Effector memory CD4-positive, alpha-beta T cell (primary cell): Measurements from ENCODE around the gene ECE1.
"Not testable (repeated sequence)": the region's sequence is repeated elsewhere in the genome, so short reads cannot be mapped to it uniquely, and the experiment has no call there.

Source experiments
- DNase-seq, 3 donors: peaks; one replicate each; pipeline ENCODE4 v3.0.0-alpha.2; 2020
- H3K27ac ChIP-seq: 2 replicates; pipeline ENCODE4 v1.7.0; 2013; ENCODE audit warnings: mild to moderate bottlenecking, low read length, moderate library complexity; ENCODE audit not compliant: insufficient read depth, poor library complexity, severe bottlenecking
- H3K27me3 ChIP-seq: replicated peaks from 2 replicates; pipeline ENCODE4 v1.7.0; 2013; ENCODE audit warnings: mild to moderate bottlenecking, low read length; ENCODE audit not compliant: insufficient read depth, control insufficient read depth, poor library complexity, severe bottlenecking
- H3K36me3 ChIP-seq: 2 replicates; pipeline ENCODE4 v1.7.0; 2013; ENCODE audit warnings: mild to moderate bottlenecking, low read length, moderate library complexity; ENCODE audit not compliant: control insufficient read depth, insufficient read depth
- H3K4me1 ChIP-seq: 2 replicates; pipeline ENCODE4 v1.7.0; 2013; ENCODE audit warnings: low read length, mild to moderate bottlenecking; ENCODE audit not compliant: control insufficient read depth, insufficient read depth, poor library complexity, severe bottlenecking
- H3K4me3 ChIP-seq: 2 replicates; pipeline ENCODE4 v1.7.0; 2013; ENCODE audit warnings: low read length, low read depth, mild to moderate bottlenecking; ENCODE audit not compliant: insufficient read depth, poor library complexity, severe bottlenecking
- H3K9me3 ChIP-seq: 2 replicates; pipeline ENCODE4 v1.7.0; 2013; ENCODE audit warnings: mild to moderate bottlenecking, low read length, moderate library complexity; ENCODE audit not compliant: control insufficient read depth

The ECE1 gene

DNA sequence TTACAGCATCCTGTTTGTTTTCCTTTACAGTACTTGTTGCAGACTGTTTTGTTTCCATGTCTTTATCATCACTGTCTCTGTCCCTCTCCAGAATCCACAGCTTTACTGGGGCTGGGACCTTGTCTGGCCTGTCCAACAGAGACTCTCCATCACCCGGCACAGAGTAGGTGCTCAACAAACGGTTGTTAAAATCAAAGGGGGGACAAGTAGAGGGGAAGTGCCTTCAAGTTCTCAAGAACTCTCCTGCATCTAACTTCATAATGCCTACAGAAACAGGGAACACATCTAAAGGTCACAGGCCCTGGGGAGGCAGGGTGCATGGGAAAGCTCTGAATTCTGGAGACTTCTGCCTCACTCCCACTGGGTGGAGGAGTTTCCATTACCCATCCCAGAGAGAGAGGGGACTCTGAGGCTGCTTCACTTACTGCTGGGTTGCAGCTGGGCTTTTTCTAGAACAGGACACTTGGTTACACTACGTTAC is 2.3 kb upstream of the ECE1 start:
- DNase-seq = no peak
- no peaks in the 10 kb centered on the region for H3K36me3 ChIP-seq
- H3K9me3 ChIP-seq = no peaks in the 10 kb centered on the region
- H3K27me3 ChIP-seq = no peaks in the 10 kb centered on the region
- H3K4me1 ChIP-seq = peaks cover 75% of the 10 kb centered on the region
- H3K4me3 ChIP-seq = peak overlapping the region; percentile 67
- peak overlapping the region; percentile 99 for H3K27ac ChIP-seq

- Histone ChIP-seq H3K27me3 (no peaks in the 10 kb centered on the region), H3K27ac (peak overlapping the region; percentile 99), H3K4me1 (peaks cover 72% of the 10 kb centered on the region), H3K36me3 (no peaks in the 10 kb centered on the region), H3K9me3 (no peaks in the 10 kb centered on the region), H3K4me3 (peak overlapping the region; percentile 67)
- no peak for DNase-seq
Measured at GRCh38 chr1:21291964-21292363, 1.7 kb upstream of the ECE1 start.

DNA sequence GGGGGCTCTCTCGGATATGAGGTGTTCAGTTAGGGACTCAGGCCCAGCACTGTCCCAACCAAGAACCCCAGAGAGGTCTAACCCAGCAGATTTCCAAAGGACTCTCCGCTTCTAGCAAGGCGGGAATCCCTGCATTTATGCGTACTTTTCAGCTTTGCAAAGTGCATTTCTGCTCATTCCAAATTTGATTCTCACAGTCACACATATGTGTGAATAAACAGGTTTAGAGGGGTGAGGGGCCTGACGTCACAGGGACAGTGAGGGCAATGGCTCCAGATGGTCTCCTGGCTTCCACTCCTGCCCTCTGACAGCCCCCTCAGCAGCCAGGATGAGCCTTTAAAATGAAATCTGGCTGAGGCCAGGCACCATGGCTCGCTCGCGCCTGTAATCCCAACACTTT is 921 bp upstream of the ECE1 start:
- peaks cover 65% of the 10 kb centered on the region for H3K4me1 ChIP-seq
- no peaks in the 10 kb centered on the region for H3K27me3 ChIP-seq
- no peaks in the 10 kb centered on the region for H3K9me3 ChIP-seq
- no peak overlapping the region for H3K4me3 ChIP-seq
- H3K27ac ChIP-seq = peak overlapping the region; percentile 99
- DNase-seq = no peak
- H3K36me3 ChIP-seq = no peaks in the 10 kb centered on the region

DNA sequence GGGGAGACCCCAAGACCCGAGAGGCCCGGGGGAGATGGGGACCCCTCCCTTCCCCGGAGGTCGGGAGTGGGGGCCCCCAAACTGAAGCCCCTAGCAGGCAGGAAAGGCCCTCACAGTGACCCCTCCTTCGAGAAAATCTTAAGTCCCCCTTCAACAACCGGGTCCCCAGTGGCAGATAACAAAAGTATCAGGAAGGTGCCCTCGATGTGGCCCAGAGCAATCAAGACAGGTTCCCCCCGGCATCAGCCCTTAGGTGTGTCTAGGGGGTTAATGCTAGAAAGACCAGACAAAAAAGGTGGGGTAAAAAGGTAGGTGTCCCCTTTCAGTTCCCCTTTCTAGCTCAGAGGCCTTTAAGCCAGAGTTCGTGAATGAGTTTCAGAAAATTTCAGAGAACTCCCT is 282 bp upstream of the ECE1 start:
- Histone ChIP-seq H3K27ac (peak overlapping the region; percentile 99), H3K27me3 (no peaks in the 10 kb centered on the region), H3K9me3 (no peaks in the 10 kb centered on the region), H3K4me3 (peak overlapping the region; percentile 80), H3K36me3 (no peaks in the 10 kb centered on the region), H3K4me1 (peaks cover 58% of the 10 kb centered on the region)
- peak in 1 of 3 donors; percentile 9 for DNase-seq

DNA sequence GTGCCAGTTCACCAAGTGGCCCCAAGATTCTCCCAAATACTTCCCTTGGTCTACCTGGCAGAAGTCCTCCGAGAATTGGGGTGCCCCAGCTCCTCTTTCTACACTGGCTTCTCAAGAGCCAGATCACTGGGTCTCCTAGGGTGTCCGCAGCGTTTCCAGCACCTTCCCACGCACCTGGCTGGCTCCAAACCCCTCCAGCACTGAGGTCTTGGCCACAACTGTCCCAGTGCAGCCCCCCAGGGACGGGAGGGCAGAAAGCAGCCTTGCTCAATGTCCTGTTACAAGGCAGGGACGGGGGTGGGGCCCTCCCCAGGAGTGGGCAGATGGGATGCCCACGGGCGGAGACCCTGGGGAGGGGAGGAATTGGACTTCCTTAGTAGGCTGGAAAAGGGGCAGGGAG is 1.1 kb downstream of the ECE1 start:
- no peak for DNase-seq

GRCh38 chr1:21287905-21288514 is 2.3 kb downstream of the ECE1 start:
- no peak for DNase-seq
- Histone ChIP-seq H3K27ac (peak overlapping the region; percentile 5), H3K27me3 (no peaks in the 10 kb centered on the region), H3K4me3 (no peak overlapping the region), H3K36me3 (peaks cover 7% of the 10 kb centered on the region), H3K9me3 (no peaks in the 10 kb centered on the region), H3K4me1 (peaks cover 45% of the 10 kb centered on the region)

More for the DNA sequence above, 1.1 kb downstream of the ECE1 start:
- Histone ChIP-seq H3K27ac (peak overlapping the region; percentile 99), H3K36me3 (peaks cover 3% of the 10 kb centered on the region), H3K9me3 (no peaks in the 10 kb centered on the region), H3K27me3 (no peaks in the 10 kb centered on the region), H3K4me1 (peaks cover 49% of the 10 kb centered on the region), H3K4me3 (peak overlapping the region; percentile 80)

DNA sequence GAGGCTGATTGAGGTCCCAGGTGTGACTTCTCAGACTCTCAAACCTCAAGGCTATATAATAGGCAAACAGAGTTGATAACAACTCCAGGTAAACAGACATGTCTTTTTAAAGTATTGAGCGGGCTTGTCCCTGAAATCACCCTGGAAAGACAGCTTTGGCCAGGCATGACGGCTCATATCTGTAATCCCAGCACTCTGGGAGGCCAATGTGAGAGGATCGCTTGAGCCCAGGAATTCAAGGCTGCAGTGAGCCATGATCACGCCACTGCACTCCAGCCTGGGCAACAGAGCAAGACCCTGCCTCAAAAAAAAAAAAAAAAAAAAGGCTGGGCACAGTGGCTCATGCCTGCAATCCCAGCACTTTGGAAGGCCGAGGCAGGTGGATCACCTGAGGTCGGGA is 4.9 kb downstream of the ECE1 start:
- not testable (repeated sequence) for H3K27me3 ChIP-seq, H3K9me3 ChIP-seq, DNase-seq, H3K36me3 ChIP-seq, H3K27ac ChIP-seq, H3K4me3 ChIP-seq
- H3K4me1 ChIP-seq = peaks cover 37% of the 10 kb centered on the region

DNA sequence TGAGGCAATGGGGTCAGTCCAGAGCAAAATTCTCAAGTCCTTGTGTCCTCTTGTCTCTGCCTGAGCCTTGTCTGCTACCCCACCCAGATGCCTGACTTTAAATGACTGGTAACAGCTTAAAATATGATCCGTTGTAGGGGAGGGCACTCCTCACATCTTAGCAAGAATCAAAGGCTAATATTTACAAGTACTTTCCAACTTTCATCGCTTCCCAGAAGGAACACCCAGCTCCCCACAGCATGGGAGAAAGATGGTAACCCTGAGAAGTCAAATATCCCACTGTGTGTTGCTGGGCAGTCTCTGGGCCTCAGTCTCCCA is 5.2 kb downstream of the ECE1 start:
- H3K9me3 ChIP-seq = no peaks in the 10 kb centered on the region
- H3K4me3 ChIP-seq = no peak overlapping the region
- peaks cover 7% of the 10 kb centered on the region for H3K36me3 ChIP-seq
- DNase-seq = no peak
- H3K27ac ChIP-seq = no peak overlapping the region
- H3K27me3 ChIP-seq = no peaks in the 10 kb centered on the region
- H3K4me1 ChIP-seq = peaks cover 40% of the 10 kb centered on the region

DNA sequence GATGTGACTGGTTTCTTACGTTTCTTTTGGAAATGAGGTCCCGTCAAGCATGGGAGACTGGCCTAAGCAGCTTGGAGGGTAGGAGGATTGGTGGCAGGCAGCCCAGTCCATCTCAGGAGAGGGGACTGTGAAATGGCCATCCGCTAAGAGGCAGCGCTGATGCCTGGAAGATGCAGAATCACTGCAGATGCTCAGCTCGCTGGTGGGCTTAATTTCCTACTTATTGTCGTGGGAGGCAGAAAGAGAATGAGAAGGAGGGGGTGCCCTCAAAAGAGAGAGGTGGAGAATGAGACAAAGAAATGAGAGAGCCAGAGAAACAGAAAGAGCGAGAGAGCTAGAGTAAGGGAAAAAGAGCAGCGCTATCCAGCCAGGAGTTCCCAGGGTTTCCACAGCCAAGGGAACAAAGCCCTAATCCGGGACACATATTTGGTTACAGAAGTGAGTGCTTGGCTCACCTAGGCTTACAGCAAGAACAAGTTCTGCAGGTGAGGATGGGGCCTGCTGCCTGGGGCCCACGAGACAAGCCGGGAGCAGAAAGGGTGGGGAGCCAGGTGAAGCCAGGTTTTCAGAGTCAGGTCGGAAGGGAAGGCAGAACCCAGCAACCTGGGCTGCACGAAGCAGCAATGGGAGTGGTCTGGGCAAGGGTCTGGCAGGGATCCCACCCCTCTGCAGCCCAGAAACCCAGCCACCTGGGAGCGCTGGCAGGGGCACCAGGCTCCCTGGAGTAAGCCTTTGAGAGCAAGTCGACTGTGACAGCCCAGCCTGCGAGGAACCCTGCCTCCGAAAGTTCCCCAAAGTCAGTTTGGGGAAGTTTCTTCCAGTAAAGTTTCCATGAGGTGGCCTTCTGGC is 5.8 kb downstream of the ECE1 start:
- Histone ChIP-seq H3K36me3 (peaks cover 7% of the 10 kb centered on the region), H3K27me3 (no peaks in the 10 kb centered on the region), H3K9me3 (no peaks in the 10 kb centered on the region)

DNA sequence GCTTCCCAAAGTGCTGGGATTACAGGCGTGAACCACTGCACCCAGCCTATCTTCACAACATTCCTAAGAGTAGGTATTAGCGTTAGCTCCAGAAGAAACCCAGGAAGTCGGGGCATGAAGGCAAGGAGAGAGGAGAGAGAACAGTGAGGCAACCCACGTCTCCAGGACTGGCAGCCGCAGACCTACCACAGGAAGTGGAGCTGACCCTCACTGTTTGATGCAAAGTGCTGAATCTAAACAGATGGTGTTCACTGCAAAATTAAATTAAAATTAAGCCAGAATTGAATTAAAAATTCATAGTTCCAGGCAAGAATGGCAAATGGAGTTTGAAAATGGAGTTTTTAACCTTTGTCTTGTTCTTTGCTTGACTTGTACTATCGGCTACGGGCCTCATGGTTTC is 6.7 kb downstream of the ECE1 start:
- no peaks in the 10 kb centered on the region for H3K27me3 ChIP-seq
- peaks cover 45% of the 10 kb centered on the region for H3K4me1 ChIP-seq
- peaks cover 9% of the 10 kb centered on the region for H3K36me3 ChIP-seq
- no peak for DNase-seq
- no peak overlapping the region for H3K4me3 ChIP-seq
- H3K27ac ChIP-seq = no peak overlapping the region
- H3K9me3 ChIP-seq = no peaks in the 10 kb centered on the region

More for the DNA sequence above, 5.8 kb downstream of the ECE1 start:
- DNase-seq = no peak
- Histone ChIP-seq H3K27ac (no peak overlapping the region), H3K4me1 (peaks cover 45% of the 10 kb centered on the region), H3K4me3 (no peak overlapping the region)
